Glutamatergic neuron (in vitro differentiated cells): ENCODE measurements around the gene EPB41L2. TPM values are rescaled to one million over a fixed set of nuclear protein-coding genes. Genes with fewer than 3 reads are reported as not detected.

Experiments used
- DNase-seq: peaks from one replicate; pipeline ENCODE4 v3.0.0; 2022
- H3K27ac Mint-ChIP-seq: one replicate; pipeline ENCODE4 v1.8.0; 2020; ENCODE audit warnings: mild to moderate bottlenecking, mixed read lengths, inconsistent platforms; ENCODE audit not compliant: unreplicated experiment
- H3K27me3 Mint-ChIP-seq: one replicate; pipeline ENCODE4 v1.8.0; 2020; ENCODE audit warnings: mild to moderate bottlenecking, moderate library complexity, mixed read lengths, inconsistent platforms; ENCODE audit not compliant: unreplicated experiment
- H3K36me3 Mint-ChIP-seq: one replicate; pipeline ENCODE4 v1.8.0; 2020; ENCODE audit warnings: mild to moderate bottlenecking, mixed read lengths, inconsistent platforms; ENCODE audit not compliant: unreplicated experiment
- H3K4me1 Mint-ChIP-seq: one replicate; pipeline ENCODE4 v1.8.0; 2020; ENCODE audit warnings: mild to moderate bottlenecking, low read depth, mixed read lengths, inconsistent platforms; ENCODE audit not compliant: unreplicated experiment
- H3K4me3 Mint-ChIP-seq: one replicate; pipeline ENCODE4 v1.8.0; 2020; ENCODE audit warnings: mild to moderate bottlenecking, mixed read lengths, inconsistent platforms; ENCODE audit not compliant: unreplicated experiment
- H3K9me3 Mint-ChIP-seq: one replicate; pipeline ENCODE4 v1.8.0; 2020; ENCODE audit warnings: mild to moderate bottlenecking, moderate library complexity, mixed read lengths, inconsistent platforms; ENCODE audit not compliant: unreplicated experiment
- total RNA-seq: library from RNA; stranded (reverse); fragmentation: NEBNext Ultra II Directional; extraction: Animal tissue kit (Norgen Biotek cat#: 25700); gene quantifications from one replicate; pipeline ENCODE4 v1.2.1, GENCODE V29; 2021; ENCODE audit not compliant: unreplicated experiment
- TF ChIP-seq, protein P1 (sequence below): fragments of 200-600 bp; sonication (generic); IDR thresholded peaks from one replicate; pipeline ENCODE4 v1.5.0; 2021; ENCODE audit not compliant: partially characterized antibody, unreplicated experiment

Gene EPB41L2
- total RNA-seq, 1 donor from 2014 or later, result 36.2 TPM

DNA sequence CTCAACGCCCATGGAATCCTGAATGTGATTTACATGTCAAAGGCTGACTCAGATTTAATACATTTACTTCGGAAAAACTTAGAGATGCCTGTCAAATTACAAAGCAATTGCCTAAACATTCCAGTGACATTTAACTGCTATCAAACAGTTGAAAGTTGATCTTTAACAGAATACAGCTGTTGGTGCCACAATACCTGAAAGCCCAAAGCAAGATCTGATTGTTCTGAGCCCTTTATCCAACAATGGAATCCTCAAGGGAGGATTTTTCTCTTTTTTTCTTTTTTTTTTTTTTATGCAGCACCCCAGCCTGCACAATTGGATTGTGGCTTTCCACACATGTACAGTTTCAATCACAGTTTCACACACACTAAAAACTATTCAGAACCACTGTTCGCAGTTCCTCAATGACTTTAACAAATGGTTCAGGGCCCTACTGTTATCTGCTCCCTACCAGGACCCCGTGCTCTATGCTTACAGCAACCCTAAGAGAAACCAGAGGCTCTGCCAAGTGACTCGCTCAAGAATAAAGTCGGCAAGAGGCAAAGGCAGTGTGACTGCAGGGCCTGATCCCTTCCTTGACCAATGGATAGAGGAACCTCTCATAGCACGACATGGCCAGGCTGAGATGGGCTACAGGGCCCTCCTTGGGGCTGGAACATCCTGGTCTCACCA lies 33.3 kb downstream of the EPB41L2 start:
- Mint-ChIP-seq H3K36me3 (no peaks in the 10 kb centered on the region), H3K27ac (no peak overlapping the region), H3K27me3 (no peaks in the 10 kb centered on the region), H3K9me3 (no peaks in the 10 kb centered on the region), H3K4me1 (no peaks in the 10 kb centered on the region), H3K4me3 (no peak overlapping the region)
- DNase-seq, result no peak
- TF ChIP-seq, protein P1, sequence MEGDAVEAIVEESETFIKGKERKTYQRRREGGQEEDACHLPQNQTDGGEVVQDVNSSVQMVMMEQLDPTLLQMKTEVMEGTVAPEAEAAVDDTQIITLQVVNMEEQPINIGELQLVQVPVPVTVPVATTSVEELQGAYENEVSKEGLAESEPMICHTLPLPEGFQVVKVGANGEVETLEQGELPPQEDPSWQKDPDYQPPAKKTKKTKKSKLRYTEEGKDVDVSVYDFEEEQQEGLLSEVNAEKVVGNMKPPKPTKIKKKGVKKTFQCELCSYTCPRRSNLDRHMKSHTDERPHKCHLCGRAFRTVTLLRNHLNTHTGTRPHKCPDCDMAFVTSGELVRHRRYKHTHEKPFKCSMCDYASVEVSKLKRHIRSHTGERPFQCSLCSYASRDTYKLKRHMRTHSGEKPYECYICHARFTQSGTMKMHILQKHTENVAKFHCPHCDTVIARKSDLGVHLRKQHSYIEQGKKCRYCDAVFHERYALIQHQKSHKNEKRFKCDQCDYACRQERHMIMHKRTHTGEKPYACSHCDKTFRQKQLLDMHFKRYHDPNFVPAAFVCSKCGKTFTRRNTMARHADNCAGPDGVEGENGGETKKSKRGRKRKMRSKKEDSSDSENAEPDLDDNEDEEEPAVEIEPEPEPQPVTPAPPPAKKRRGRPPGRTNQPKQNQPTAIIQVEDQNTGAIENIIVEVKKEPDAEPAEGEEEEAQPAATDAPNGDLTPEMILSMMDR, result no peak

GRCh38 chr6:131027326-131027725 lies 35.7 kb downstream of the EPB41L2 start:
- TF ChIP-seq, protein P1, result no peak
- Mint-ChIP-seq H3K4me1 (no peaks in the 10 kb centered on the region), H3K27ac (no peak overlapping the region), H3K9me3 (no peaks in the 10 kb centered on the region), H3K36me3 (no peaks in the 10 kb centered on the region), H3K27me3 (no peaks in the 10 kb centered on the region), H3K4me3 (no peak overlapping the region)
- no peak for DNase-seq

- no peak for DNase-seq
- no peaks in the 10 kb centered on the region for H3K9me3 Mint-ChIP-seq
- H3K27me3 Mint-ChIP-seq, result no peaks in the 10 kb centered on the region
- TF ChIP-seq, protein P1, result no peak
- H3K36me3 Mint-ChIP-seq, result no peaks in the 10 kb centered on the region
- no peaks in the 10 kb centered on the region for H3K4me1 Mint-ChIP-seq
- H3K4me3 Mint-ChIP-seq, result no peak overlapping the region
- no peak overlapping the region for H3K27ac Mint-ChIP-seq
Observed at GRCh38 chr6:131026243-131026642, 36.8 kb downstream of the EPB41L2 start.

- H3K27me3 Mint-ChIP-seq, result no peaks in the 10 kb centered on the region
- H3K4me1 Mint-ChIP-seq, result no peaks in the 10 kb centered on the region
- H3K4me3 Mint-ChIP-seq, result no peak overlapping the region
- no peak overlapping the region for H3K27ac Mint-ChIP-seq
- H3K9me3 Mint-ChIP-seq, result no peaks in the 10 kb centered on the region
- H3K36me3 Mint-ChIP-seq, result no peaks in the 10 kb centered on the region
- DNase-seq, result no peak
- TF ChIP-seq, protein P1, result no peak
Observed at GRCh38 chr6:131024565-131024964, 38.5 kb downstream of the EPB41L2 start.

DNA sequence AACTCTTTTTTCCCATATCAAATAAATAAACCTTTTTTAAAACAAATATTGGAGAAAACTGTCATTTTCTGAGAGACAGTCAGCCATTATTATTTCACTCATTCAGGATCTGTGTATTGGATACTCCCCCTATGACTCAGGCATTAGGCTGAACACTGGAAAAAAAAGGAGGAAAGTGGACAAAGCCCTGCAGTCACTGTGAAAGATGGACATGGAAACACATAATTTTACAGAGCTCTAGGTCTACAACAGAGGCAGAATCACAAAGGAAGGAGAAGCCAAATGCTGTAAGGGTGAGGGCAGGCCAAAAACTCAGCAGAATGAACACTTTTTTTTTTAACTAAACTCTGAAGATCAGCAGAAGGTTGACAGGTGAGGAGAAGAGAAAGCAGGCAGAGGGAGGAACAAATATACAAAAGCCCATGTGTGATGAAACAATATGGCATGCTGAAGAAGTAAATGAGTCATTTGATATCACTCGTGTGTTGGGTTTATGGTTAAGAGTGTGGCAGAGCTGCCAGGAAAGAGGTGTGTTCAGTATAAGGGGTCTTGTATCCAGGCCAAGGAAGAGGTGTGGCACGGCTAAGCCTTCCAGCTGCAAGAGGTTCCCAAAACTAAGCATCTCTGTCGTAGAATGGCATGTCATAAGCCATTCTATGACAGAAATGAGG lies 39.1 kb downstream of the EPB41L2 start:
- no peaks in the 10 kb centered on the region for H3K36me3 Mint-ChIP-seq
- no peak for DNase-seq
- H3K27ac Mint-ChIP-seq, result no peak overlapping the region
- no peak overlapping the region for H3K4me3 Mint-ChIP-seq
- no peaks in the 10 kb centered on the region for H3K9me3 Mint-ChIP-seq
- TF ChIP-seq, protein P1, result no peak
- H3K4me1 Mint-ChIP-seq, result no peaks in the 10 kb centered on the region
- H3K27me3 Mint-ChIP-seq, result no peaks in the 10 kb centered on the region
